HCT116 (cell line): ENCODE measurements around the gene ARPC4. TPM values are rescaled to one million over a fixed set of nuclear protein-coding genes. Genes with fewer than 3 reads are reported as not detected.

Experiments used
- ATAC-seq: fragments of 200-7000 bp; cut with Tn5 transposase; 2 replicates; pipeline ENCODE4 v1.9.1; 2020; ENCODE audit warnings: mild to moderate bottlenecking, moderate library complexity
- BruUV-seq: library from RNA; stranded (reverse); fragments of 400-500 nt; replicated peaks from 2 replicates; lab custom pipeline; 2021; lab: Mats Ljungman, UMichigan
- CTCF ChIA-PET: fragments of 300-600 bp; sonication (Branson Sonifier 250); formaldehyde crosslinking; loops from one replicate; lab custom pipeline; 2021; ENCODE audit warnings: antibody characterized with exemption; lab: Charles Lee
- POLR2A ChIA-PET: fragments of 300-600, 350-600 bp; sonication (Branson Sonifier 250); formaldehyde crosslinking; loops from one replicate; lab custom pipeline; 2021; ENCODE audit warnings: antibody characterized with exemption; lab: Charles Lee
- RAD21 ChIA-PET, 2 experiments: fragments of 300-600 bp; sonication (Branson Sonifier 250); formaldehyde crosslinking; loops; one replicate each; lab custom pipeline; 2023; ENCODE audit warnings: low total read pairs in 2 of 2; ENCODE audit not compliant: uncharacterized antibody in 2 of 2, unreplicated experiment in 2 of 2, low non-redundant PET in 1 of 2; lab: Charles Lee
- DNase-seq: peaks from one replicate; pipeline ENCODE4 v3.0.0-alpha.2; 2010; ENCODE audit warnings: low read depth, low spot score
- H2AFZ ChIP-seq: fragments of 200-600 bp; shearing (Covaris generic), sonication (generic); 2 replicates; pipeline ENCODE4 v1.6.1; 2017; ENCODE audit warnings: low read depth, mixed run types, mixed read lengths, antibody characterized with exemption, low read length; ENCODE audit not compliant: poor library complexity, severe bottlenecking
- H3K27ac ChIP-seq: 2 replicates; pipeline ENCODE4 v1.5.1; 2012; ENCODE audit warnings: low read depth, low read length
- H3K27me3 ChIP-seq: fragments of 200-600 bp; sonication (generic); 2 replicates; pipeline ENCODE4 v1.6.1; 2016; ENCODE audit warnings: mixed run types, low read length, mixed read lengths; ENCODE audit not compliant: insufficient read depth
- H3K36me3 ChIP-seq, 2 experiments: fragments of 200-500 bp in 1 of 2; fragments of 200-600 bp in 1 of 2; sonication (Bioruptor generic) in 1 of 2; sonication (generic) in 1 of 2; 2 replicates each; pipeline versions ENCODE4 v1.5.1 to v1.6.1; 2014 to 2016; ENCODE audit warnings: low read length in 2 of 2, inconsistent platforms in 1 of 2, mixed read lengths in 1 of 2, mixed run types in 1 of 2; ENCODE audit not compliant: insufficient read depth in 2 of 2, control insufficient read depth in 1 of 2
- H3K4me1 ChIP-seq, 2 experiments: fragments of 200-600 bp in 1 of 2; sonication (generic) in 1 of 2; 2 replicates each; pipeline versions ENCODE4 v1.5.1 to v1.6.1; 2012 to 2017; ENCODE audit warnings: low read length in 2 of 2, inconsistent platforms in 1 of 2, mild to moderate bottlenecking in 1 of 2, mixed read lengths in 1 of 2, mixed run types in 1 of 2, moderate library complexity in 1 of 2; ENCODE audit not compliant: insufficient read depth in 2 of 2, control insufficient read depth in 1 of 2
- H3K4me2 ChIP-seq: fragments of 200-600 bp; sonication (generic); 2 replicates; pipeline ENCODE4 v1.6.1; 2017; ENCODE audit warnings: mixed run types, low read length, mixed read lengths
- H3K4me3 ChIP-seq, 2 experiments: fragments of 200-600 bp in 1 of 2; sonication (generic) in 1 of 2; replicated peaks in 1 of 2; 2 replicates each; pipeline ENCODE4 v1.5.1; 2011 to 2016; ENCODE audit warnings: low read length in 2 of 2, control low read depth in 1 of 2, low read depth in 1 of 2, mild to moderate bottlenecking in 1 of 2, mixed read lengths in 1 of 2, mixed run types in 1 of 2
- H3K79me2 ChIP-seq: fragments of 200-600 bp; sonication (generic); 2 replicates; pipeline ENCODE4 v1.6.1; 2017; ENCODE audit warnings: mild to moderate bottlenecking, mixed run types, low read length, moderate library complexity, mixed read lengths; ENCODE audit not compliant: insufficient read depth
- H3K9ac ChIP-seq: fragments of 200-600 bp; sonication (generic); 2 replicates; pipeline ENCODE4 v1.6.1; 2016; ENCODE audit warnings: low read length, mixed read lengths
- H3K9me2 ChIP-seq: fragments of 200-600 bp; sonication (generic), shearing (Covaris generic); 2 replicates; pipeline ENCODE4 v1.6.1; 2017; ENCODE audit warnings: mixed run types, mild to moderate bottlenecking, moderate library complexity; ENCODE audit not compliant: insufficient read depth
- H3K9me3 ChIP-seq, 2 experiments: fragments of 200-500 bp in 1 of 2; fragments of 200-600 bp in 1 of 2; sonication (Bioruptor generic) in 1 of 2; sonication (generic) in 1 of 2; 2 replicates each; pipeline ENCODE4 v1.6.1; 2014 to 2017; ENCODE audit warnings: low read length in 2 of 2, mixed read lengths in 2 of 2, inconsistent platforms in 1 of 2, low read depth in 1 of 2, mild to moderate bottlenecking in 1 of 2, mixed run types in 1 of 2, moderate library complexity in 1 of 2; ENCODE audit not compliant: control insufficient read depth in 1 of 2, insufficient read depth in 1 of 2
- H4K20me1 ChIP-seq: fragments of 200-600 bp; sonication (generic), shearing (Covaris generic); 2 replicates; pipeline ENCODE4 v1.6.1; 2017; ENCODE audit warnings: mixed run types, mild to moderate bottlenecking, moderate library complexity; ENCODE audit not compliant: insufficient read depth
- EZH2 ChIP-seq: fragments of 200-600 bp; sonication (generic); IDR thresholded peaks from 2 replicates; pipeline ENCODE4 v1.6.1; 2017; ENCODE audit warnings: antibody characterized with exemption, mixed run types
- EZH2phosphoT487 ChIP-seq: fragments of 200-600 bp; IDR thresholded peaks from 2 replicates; pipeline ENCODE4 v1.6.1; 2018; ENCODE audit warnings: antibody characterized with exemption, borderline replicate concordance
- FOSL1 ChIP-seq: IDR thresholded peaks from 2 replicates; pipeline ENCODE4 v1.6.1; 2012; ENCODE audit warnings: low read depth
- JUND ChIP-seq: IDR thresholded peaks from 2 replicates; pipeline ENCODE4 v1.6.1; 2012
- RAD21 ChIP-seq: IDR thresholded peaks from 2 replicates; pipeline ENCODE4 v1.6.1; 2012; ENCODE audit warnings: low read depth, mild to moderate bottlenecking
- SIN3A ChIP-seq: IDR thresholded peaks from 2 replicates; pipeline ENCODE4 v1.6.1; 2012; ENCODE audit warnings: low read depth
- SP1 ChIP-seq: IDR thresholded peaks from 2 replicates; pipeline ENCODE4 v1.6.1; 2012; ENCODE audit warnings: low read depth
- SRF ChIP-seq: IDR thresholded peaks from 2 replicates; pipeline ENCODE4 v1.6.1; 2012; ENCODE audit warnings: low read depth
- TCF7L2 ChIP-seq: IDR thresholded peaks from 2 replicates; pipeline ENCODE4 v1.7.0; 2011; ENCODE audit warnings: borderline replicate concordance, inconsistent platforms; ENCODE audit not compliant: insufficient read depth, insufficient read length; ENCODE audit errors: extremely low read depth
- ZFX ChIP-seq: fragments of 450-650 bp; IDR thresholded peaks from 2 replicates; pipeline ENCODE4 v1.6.1; 2017
- ZNF274 ChIP-seq: fragments of 200-500 bp; sonication (Bioruptor generic); IDR thresholded peaks from 2 replicates; pipeline ENCODE4 v1.6.1; 2014; ENCODE audit warnings: mild to moderate bottlenecking, low read depth, low read length, inconsistent platforms
- intact Hi-C: fragments of 100-400 bp; cut with micrococcal nuclease; formaldehyde crosslinking; loops from 2 replicates; pipeline ENCODE4 v1.10.0; 2022
- total RNA-seq: library from RNA; stranded (reverse); gene quantifications from one replicate; pipeline ENCODE4 v1.2.1, GENCODE V29; 2021; ENCODE audit not compliant: unreplicated experiment
- TF ChIP-seq, protein P1 (sequence below): IDR thresholded peaks from 2 replicates; pipeline ENCODE4 v1.6.1; 2011; ENCODE audit warnings: mild to moderate bottlenecking, low read length, moderate library complexity; ENCODE audit not compliant: insufficient replicate concordance; ENCODE audit errors: extremely low read depth

ARPC4 gene
- total RNA-seq, 1 experiment from 2014 or later: 110 TPM

DNA sequence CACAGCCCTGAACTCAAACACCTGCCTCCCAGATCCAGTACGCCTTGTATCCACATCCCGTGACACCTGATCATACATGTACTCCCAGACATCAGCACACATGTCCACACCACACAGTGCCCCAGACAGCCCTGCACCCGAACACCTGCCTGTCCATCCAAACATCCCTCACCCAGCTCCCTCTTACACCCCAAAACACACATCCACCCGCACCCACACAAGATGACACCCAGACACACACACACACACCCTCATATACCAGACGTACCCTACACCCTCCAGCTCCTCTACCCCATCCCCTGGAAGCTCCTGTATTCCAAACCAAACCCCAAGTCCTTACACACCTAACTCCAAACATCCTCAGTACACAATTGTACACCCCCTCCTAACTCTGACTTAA is 23.9 kb upstream of the ARPC4 start:
- peaks cover 7% of the 10 kb centered on the region; the same call in 1 of the 2 replicates for H3K79me2 ChIP-seq
- 0 out of 4 replicates have a peak, but pooled peaks cover 0 to 4% of the 10 kb centered on the region in 2 experiments for H3K36me3 ChIP-seq
- ATAC-seq: peak; percentile 5
- no peak overlapping the region for H3K27ac ChIP-seq
- ChIA-PET POLR2A (no interaction called here), CTCF (no interaction called here), RAD21 (no interaction called here)
- H3K4me2 ChIP-seq: peak overlapping the region; percentile 97
- peak overlapping the region; percentile 70 to 73 for H3K4me3 ChIP-seq
- no peaks in the 10 kb centered on the region for H4K20me1 ChIP-seq
- H3K4me1 ChIP-seq: peaks cover 4 to 24% of the 10 kb centered on the region in 2 experiments
- H2AFZ ChIP-seq: no peak overlapping the region
- BruUV-seq: no TSS peak
- H3K9ac ChIP-seq: peak overlapping the region; percentile 86
- no peaks in the 10 kb centered on the region for H3K9me2 ChIP-seq
- intact Hi-C loops: no loop called here
- H3K27me3 ChIP-seq: no peaks in the 10 kb centered on the region
- DNase-seq: no peak
- TF ChIP-seq FOSL1 (no peak), SP1 (no peak), EZH2phosphoT487 (no peak)
- TF ChIP-seq, protein P1, sequence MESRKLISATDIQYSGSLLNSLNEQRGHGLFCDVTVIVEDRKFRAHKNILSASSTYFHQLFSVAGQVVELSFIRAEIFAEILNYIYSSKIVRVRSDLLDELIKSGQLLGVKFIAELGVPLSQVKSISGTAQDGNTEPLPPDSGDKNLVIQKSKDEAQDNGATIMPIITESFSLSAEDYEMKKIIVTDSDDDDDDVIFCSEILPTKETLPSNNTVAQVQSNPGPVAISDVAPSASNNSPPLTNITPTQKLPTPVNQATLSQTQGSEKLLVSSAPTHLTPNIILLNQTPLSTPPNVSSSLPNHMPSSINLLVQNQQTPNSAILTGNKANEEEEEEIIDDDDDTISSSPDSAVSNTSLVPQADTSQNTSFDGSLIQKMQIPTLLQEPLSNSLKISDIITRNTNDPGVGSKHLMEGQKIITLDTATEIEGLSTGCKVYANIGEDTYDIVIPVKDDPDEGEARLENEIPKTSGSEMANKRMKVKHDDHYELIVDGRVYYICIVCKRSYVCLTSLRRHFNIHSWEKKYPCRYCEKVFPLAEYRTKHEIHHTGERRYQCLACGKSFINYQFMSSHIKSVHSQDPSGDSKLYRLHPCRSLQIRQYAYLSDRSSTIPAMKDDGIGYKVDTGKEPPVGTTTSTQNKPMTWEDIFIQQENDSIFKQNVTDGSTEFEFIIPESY: no peak
- TF ChIP-seq, all 23 proteins: peak for 0
- H3K9me3 ChIP-seq: no peaks in the 10 kb centered on the region

DNA sequence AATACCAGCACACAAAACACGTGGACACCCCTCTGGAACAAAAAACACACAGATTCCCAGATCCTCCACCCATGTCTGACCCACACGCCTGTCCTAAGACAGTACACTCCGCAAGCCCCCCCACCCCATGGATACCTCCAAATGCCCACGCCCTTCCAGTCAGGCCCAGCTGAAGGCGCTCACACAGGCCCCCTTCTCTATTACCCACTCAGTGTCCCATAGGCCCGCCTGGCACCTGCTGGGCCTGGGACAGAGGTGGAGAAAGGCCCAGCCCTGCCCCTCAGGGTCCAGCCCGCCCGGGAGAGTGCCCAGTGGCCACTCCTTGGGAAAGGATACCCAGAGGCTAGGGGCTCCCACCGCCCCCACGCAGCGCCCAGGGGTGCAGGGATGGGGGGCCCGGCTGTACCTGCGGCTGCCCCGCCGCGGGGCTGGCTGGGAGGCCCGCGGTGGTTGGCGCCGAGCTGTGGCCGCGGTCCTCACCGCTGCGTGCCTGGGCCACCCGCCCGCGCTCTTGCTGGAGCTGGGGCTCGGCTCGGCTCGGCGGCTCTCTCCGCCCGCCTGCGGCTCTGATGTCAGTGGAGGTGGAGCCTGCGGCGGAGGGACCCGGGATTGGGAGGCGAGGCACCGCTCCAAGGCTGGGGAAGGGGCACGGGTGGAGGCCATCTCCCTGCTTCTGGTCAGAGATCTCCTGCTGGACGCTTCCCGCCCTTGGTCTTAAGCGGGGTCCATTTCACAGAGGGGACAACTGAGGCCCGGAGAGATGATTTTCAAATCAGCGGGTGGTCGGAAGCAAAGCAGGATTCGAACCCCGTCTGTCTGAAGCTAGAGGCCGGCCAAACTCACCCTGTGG is 23.2 kb upstream of the ARPC4 start, which contains the start of gene CAMK1:
TSS of gene CAMK1 (minus strand) at position 522 of the 850 bp plus-strand sequence. CDS start 2,198 bp downstream, outside the sequence.
- Histone ChIP-seq H3K9ac (peak within 1 kb of the TSS; percentile 86), H3K79me2 (peaks cover 7% of the 10 kb centered on the region; the same call in 1 of the 2 replicates), H3K27ac (peak within 1 kb of the TSS; percentile 69; the same call in 1 of the 2 replicates), H3K36me3 (0 out of 4 replicates have a peak, but pooled peaks cover 0 to 4% of the 10 kb centered on the region in 2 experiments), H3K27me3 (no peaks in the 10 kb centered on the region), H3K9me3 (no peaks in the 10 kb centered on the region), H4K20me1 (no peaks in the 10 kb centered on the region), H3K9me2 (no peaks in the 10 kb centered on the region), H3K4me1 (peaks cover 4 to 24% of the 10 kb centered on the region in 2 experiments), H2AFZ (peak within 1 kb of the TSS; percentile 77), H3K4me3 (peak within 1 kb of the TSS; percentile 70 to 73), H3K4me2 (peak within 1 kb of the TSS; percentile 97)
- RAD21 ChIA-PET: no interaction called here
- no peak for DNase-seq
- intact Hi-C loops: no loop called here
- CTCF ChIA-PET: interaction anchor here (1.3 kb wide), 1 partner anchor 12 kb away, joined by 3 read pairs; no protein-coding TSS in a partner anchor
- BruUV-seq: no TSS peak
- peak; percentile 95 for ATAC-seq
- POLR2A ChIA-PET: no interaction called here
- TF ChIP-seq, protein P1: no peak
- no peak for TF ChIP-seq SIN3A
- no peak for TF ChIP-seq SRF
- peak; percentile 75 for TF ChIP-seq ZFX
- no peak for TF ChIP-seq RAD21
- no peak for TF ChIP-seq SP1
- no peak for TF ChIP-seq TCF7L2
- no peak for TF ChIP-seq JUND
- no peak for TF ChIP-seq ZNF274
- no peak for TF ChIP-seq EZH2phosphoT487
- no peak for TF ChIP-seq FOSL1
- no peak for TF ChIP-seq EZH2
